Ascending aorta (tissue), 2 donors: ENCODE data around the gene KLHL30. TPM values are rescaled to one million over a fixed set of nuclear protein-coding genes. Genes with fewer than 3 reads are reported as not detected.

Experiments used
- DNase-seq, 2 donors: peaks; one replicate each; pipeline ENCODE4 v3.0.0-alpha.2; 2019; ENCODE audit warnings: low spot score in 2 of 2
- H3K27ac ChIP-seq, 2 donors: fragments of 200-600 bp; sonication (generic); one replicate each; pipeline ENCODE4 v1.5.1; 2016 to 2017; ENCODE audit warnings: mild to moderate bottlenecking in 1 of 2
- H3K27me3 ChIP-seq: fragments of 200-600 bp; sonication (generic); one replicate; pipeline ENCODE4 v1.5.1; 2017
- H3K36me3 ChIP-seq, 2 donors: fragments of 200-600 bp; sonication (generic); one replicate each; pipeline ENCODE4 v1.5.1; 2016
- H3K4me1 ChIP-seq, 2 donors: fragments of 200-600 bp; sonication (generic); one replicate each; pipeline ENCODE4 v1.5.1; 2016 to 2017; ENCODE audit warnings: mild to moderate bottlenecking in 1 of 2
- H3K4me3 ChIP-seq, 2 donors: fragments of 200-600 bp; sonication (generic); one replicate each; pipeline ENCODE4 v1.5.1; 2016 to 2017; ENCODE audit warnings: mild to moderate bottlenecking in 1 of 2
- H3K9me3 ChIP-seq, 2 donors: fragments of 200-600 bp; sonication (generic); one replicate each; pipeline ENCODE4 v1.5.1; 2016
- CTCF ChIP-seq, 3 experiments: fragments of 200-600 bp in 2 of 3; fragments of 450-650 bp in 1 of 3; sonication (generic) in 2 of 3; IDR thresholded peaks; one replicate each; pipeline ENCODE4 v1.5.1; 2016 to 2019; ENCODE audit warnings: antibody characterized with exemption in 3 of 3, mild to moderate bottlenecking in 1 of 3, moderate library complexity in 1 of 3
- intact Hi-C: fragments of 100-400 bp; cut with DNase I; formaldehyde crosslinking; loops from one replicate; pipeline ENCODE4 v1.15.1; 2023
- total RNA-seq: library from RNA; depleted of rRNA; stranded (reverse); fragments of >200 nt; gene quantifications from one replicate; pipeline ENCODE4 v1.1.0, GENCODE V29; 2016

Gene KLHL30
- total RNA-seq, 1 donor from 2014 or later: 28.2 TPM

DNA sequence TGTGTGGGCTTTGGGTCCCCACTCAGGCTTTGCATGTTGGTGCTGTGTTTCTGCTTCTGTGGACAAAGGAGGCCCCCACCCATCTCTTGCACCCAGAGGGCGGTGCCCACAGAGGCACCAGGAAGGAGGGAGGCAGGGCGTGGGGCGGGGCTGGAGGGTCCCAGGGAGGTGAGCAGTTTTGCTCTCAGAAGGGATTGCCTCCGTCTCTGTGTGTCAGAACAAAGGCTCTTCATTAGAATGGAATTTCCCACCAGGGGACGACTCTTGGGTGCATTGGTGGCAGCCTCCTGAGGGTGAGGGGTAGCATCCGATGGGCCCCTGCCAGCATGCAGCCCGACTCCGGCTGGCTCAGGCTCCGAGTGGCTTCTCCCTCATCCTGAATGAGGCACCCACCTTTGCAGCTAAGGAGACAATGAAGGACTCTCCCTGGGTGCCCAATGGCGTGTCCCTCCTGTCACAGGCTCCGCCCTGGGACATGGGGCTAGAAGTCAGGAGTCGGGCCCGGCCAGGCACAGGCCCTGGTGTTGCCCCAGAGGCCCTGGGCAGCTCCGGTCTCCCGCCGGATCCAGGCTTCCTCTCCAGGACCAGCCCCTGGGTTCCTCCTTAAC, 13.3 kb downstream of the KLHL30 start:
- TF ChIP-seq CTCF (IDR thresholded peaks at IDR 0.05): no peak
- intact Hi-C loops: no loop called here

GRCh38 chr2:238152771-238153688, 14.6 kb downstream of the KLHL30 start:
- Histone ChIP-seq H3K9me3 (no peaks in the 10 kb centered on the region), H3K27me3 (no peaks in the 10 kb centered on the region), H3K4me1 (no peaks in the 10 kb centered on the region), H3K36me3 (peaks cover 11 to 12% of the 10 kb centered on the region in 2 donors), H3K27ac (no peak overlapping the region), H3K4me3 (no peak overlapping the region)
- no peak for DNase-seq
- no peak for TF ChIP-seq CTCF (IDR thresholded peaks at IDR 0.05)
- intact Hi-C loops: no loop called here

More for the DNA sequence above, 13.3 kb downstream of the KLHL30 start:
- H3K4me1 ChIP-seq: no peaks in the 10 kb centered on the region
- H3K9me3 ChIP-seq: no peaks in the 10 kb centered on the region
- H3K27ac ChIP-seq: no peak overlapping the region
- peaks cover 11 to 12% of the 10 kb centered on the region in 2 donors for H3K36me3 ChIP-seq
- no peak overlapping the region for H3K4me3 ChIP-seq
- no peaks in the 10 kb centered on the region for H3K27me3 ChIP-seq
- no peak for DNase-seq

DNA sequence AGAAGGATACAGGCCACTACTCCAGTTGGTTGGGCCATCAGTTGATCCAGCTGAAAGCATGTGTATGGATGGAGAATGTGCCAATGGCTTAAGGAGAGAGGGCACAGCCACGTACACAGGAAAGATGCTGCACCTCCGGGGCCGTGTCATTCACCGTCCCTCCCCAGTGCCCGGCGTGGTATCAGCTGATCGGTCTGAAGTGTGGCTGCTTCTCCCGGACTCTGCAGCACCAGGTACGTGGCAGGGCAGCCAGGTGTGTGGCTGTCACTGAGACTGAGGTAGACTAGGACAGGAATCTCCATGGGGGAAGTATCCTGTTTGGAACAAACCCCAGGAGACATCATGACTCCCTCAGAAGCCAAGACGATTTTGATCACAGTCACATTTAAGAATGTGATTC, 16.1 kb downstream of the KLHL30 start:
- no peak for TF ChIP-seq CTCF (IDR thresholded peaks at IDR 0.05)
- no peak overlapping the region for H3K4me3 ChIP-seq
- intact Hi-C loops: no loop called here
- no peak for DNase-seq
- H3K36me3 ChIP-seq: peaks cover 7 to 11% of the 10 kb centered on the region in 2 donors
- H3K4me1 ChIP-seq: peaks cover 3 to 6% of the 10 kb centered on the region in 2 donors
- no peaks in the 10 kb centered on the region for H3K27me3 ChIP-seq
- H3K9me3 ChIP-seq: no peaks in the 10 kb centered on the region
- no peak overlapping the region for H3K27ac ChIP-seq

GRCh38 chr2:238155051-238155760, 16.7 kb downstream of the KLHL30 start:
- TF ChIP-seq CTCF (IDR thresholded peaks at IDR 0.05): no peak
- Histone ChIP-seq H3K4me1 (peaks cover 3 to 6% of the 10 kb centered on the region in 2 donors), H3K4me3 (no peak overlapping the region), H3K27ac (peak overlapping the region in 1 of 2 donors; percentile 59), H3K27me3 (no peaks in the 10 kb centered on the region), H3K36me3 (peaks cover 7 to 11% of the 10 kb centered on the region in 2 donors), H3K9me3 (no peaks in the 10 kb centered on the region)
- no peak for DNase-seq
- intact Hi-C loops: no loop called here

DNA sequence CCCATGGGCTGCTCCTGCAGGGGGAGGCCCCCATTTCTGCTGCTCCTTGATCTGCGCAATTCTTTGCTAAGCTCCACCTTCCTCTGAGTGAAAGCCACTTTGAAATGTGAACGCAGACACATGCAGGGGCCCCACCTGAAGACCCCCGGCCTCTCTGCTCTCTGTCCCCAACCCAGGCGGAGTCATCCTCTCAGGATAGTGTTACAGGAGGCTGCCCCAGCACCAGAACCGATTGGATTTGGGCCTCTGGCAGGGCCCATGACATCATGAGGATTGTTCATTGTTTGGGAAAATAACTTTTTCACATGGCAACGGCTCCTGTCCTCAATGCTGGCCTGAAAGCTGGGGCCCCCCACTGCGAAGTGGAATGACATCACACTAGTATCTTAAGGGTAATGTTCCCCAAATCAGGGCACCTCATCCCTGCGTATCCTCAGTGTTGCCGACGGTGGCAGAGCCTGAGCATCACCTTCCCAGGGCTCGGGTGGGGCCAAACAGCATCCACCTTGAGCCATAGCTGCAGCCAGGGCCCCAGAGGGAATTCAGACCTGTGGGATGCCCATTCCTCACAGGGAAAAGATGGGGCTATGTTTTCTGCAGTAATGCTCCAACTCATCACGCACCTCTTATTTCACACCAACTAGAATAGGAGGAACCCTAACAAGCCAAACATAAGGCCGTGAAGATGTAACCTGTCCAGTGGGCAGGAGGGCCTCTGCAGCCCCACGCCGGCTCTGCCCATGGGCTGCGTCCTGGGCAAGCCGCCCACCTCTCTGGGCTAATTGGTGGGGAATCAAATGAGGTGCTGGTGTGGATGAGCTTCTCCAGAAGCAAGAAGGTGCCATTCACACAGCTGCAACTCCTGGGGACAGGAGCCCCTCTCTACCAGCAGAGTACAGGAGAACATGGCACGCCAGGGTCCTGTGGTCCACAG, 17.6 kb downstream of the KLHL30 start:
- peak overlapping the region in 1 of 2 donors; percentile 59 for H3K27ac ChIP-seq
- no peak for TF ChIP-seq CTCF (IDR thresholded peaks at IDR 0.05)
- intact Hi-C loops: no loop called here
- H3K4me3 ChIP-seq: no peak overlapping the region
- H3K9me3 ChIP-seq: no peaks in the 10 kb centered on the region
- no peak for DNase-seq
- peaks cover 4% of the 10 kb centered on the region in 2 donors for H3K36me3 ChIP-seq
- H3K4me1 ChIP-seq: peaks cover 3 to 6% of the 10 kb centered on the region in 2 donors
- no peaks in the 10 kb centered on the region for H3K27me3 ChIP-seq
